IMR-90 (cell line): ENCODE results near the gene TRIM71. TPM values are rescaled to one million over a fixed set of nuclear protein-coding genes. Genes with fewer than 3 reads are reported as not detected.

ENCODE experiments used
- ATAC-seq: fragments of 200-7000 bp; cut with Tn5 transposase; 2 replicates; pipeline ENCODE4 v1.9.1; 2020; ENCODE audit warnings: low read depth, mild to moderate bottlenecking, moderate library complexity
- BruUV-seq: library from RNA; stranded (reverse); fragments of 400-500 nt; replicated peaks from 2 replicates; lab custom pipeline; 2021; lab: Mats Ljungman, UMichigan
- CTCF ChIA-PET: fragments of 300-600 bp; formaldehyde crosslinking; extraction: SDS; loops from one replicate; lab custom pipeline; 2021; ENCODE audit warnings: antibody characterized with exemption; lab: Yijun Ruan, JAX
- POLR2A ChIA-PET: fragments of 300-600 bp; sonication (Branson Sonifier 250); formaldehyde crosslinking; loops from one replicate; lab custom pipeline; 2022; ENCODE audit warnings: antibody characterized with exemption; ENCODE audit not compliant: unreplicated experiment; lab: Charles Lee
- DNase-seq: peaks from one replicate; pipeline ENCODE4 v3.0.0; 2013
- H2AFZ ChIP-seq: replicated peaks from 2 replicates; pipeline ENCODE3; 2013; ENCODE audit warnings: low read length, mild to moderate bottlenecking; ENCODE audit not compliant: poor library complexity
- H2AK5ac ChIP-seq: 2 replicates; pipeline ENCODE4 v1.6.1; 2013; ENCODE audit warnings: low read depth, low read length, inconsistent platforms
- H2AK9ac ChIP-seq: replicated peaks from 2 replicates; pipeline ENCODE3; 2013; ENCODE audit warnings: mild to moderate bottlenecking, low read depth, low read length, moderate library complexity; ENCODE audit not compliant: poor library complexity
- H2BK120ac ChIP-seq: 2 replicates; pipeline ENCODE4 v1.6.1; 2013; ENCODE audit warnings: low read depth, low read length, inconsistent platforms
- H2BK15ac ChIP-seq: 3 replicates; pipeline ENCODE4 v1.6.1; 2013; ENCODE audit warnings: low read depth, low read length, inconsistent platforms
- H2BK20ac ChIP-seq: 2 replicates; pipeline ENCODE4 v1.6.1; 2013; ENCODE audit warnings: low read depth, mild to moderate bottlenecking, inconsistent platforms, low read length, moderate library complexity
- H2BK5ac ChIP-seq: 2 replicates; pipeline ENCODE4 v1.6.1; 2013; ENCODE audit warnings: mild to moderate bottlenecking, low read depth, low read length, inconsistent platforms; ENCODE audit not compliant: poor library complexity, severe bottlenecking
- H3K14ac ChIP-seq: replicated peaks from 2 replicates; pipeline ENCODE4 v1.6.1; 2013; ENCODE audit warnings: low read depth, low read length, inconsistent platforms
- H3K18ac ChIP-seq: 2 replicates; pipeline ENCODE4 v1.6.1; 2013; ENCODE audit warnings: low read depth, low read length, control low read depth
- H3K23ac ChIP-seq: 2 replicates; pipeline ENCODE4 v1.6.1; 2013; ENCODE audit warnings: low read depth, low read length, inconsistent platforms
- H3K27ac ChIP-seq: 2 replicates; pipeline ENCODE4 v1.5.1; 2013; ENCODE audit warnings: mild to moderate bottlenecking, control low read depth, low read length; ENCODE audit not compliant: insufficient read depth
- H3K27me3 ChIP-seq: 2 replicates; pipeline ENCODE4 v1.6.1; 2013; ENCODE audit warnings: low read length; ENCODE audit not compliant: control insufficient read depth, insufficient read depth
- H3K36me3 ChIP-seq: 2 replicates; pipeline ENCODE4 v1.6.1; 2013; ENCODE audit warnings: low read length, mixed read lengths; ENCODE audit not compliant: control insufficient read depth, insufficient read depth
- H3K4ac ChIP-seq: 2 replicates; pipeline ENCODE4 v1.6.1; 2013; ENCODE audit warnings: low read depth, low read length, inconsistent platforms
- H3K4me1 ChIP-seq: 2 replicates; pipeline ENCODE4 v1.6.1; 2013; ENCODE audit warnings: low read length, mixed read lengths; ENCODE audit not compliant: control insufficient read depth, insufficient read depth
- H3K4me2 ChIP-seq: 2 replicates; pipeline ENCODE4 v1.6.1; 2013; ENCODE audit warnings: low read depth, mild to moderate bottlenecking, control low read depth, low read length, moderate library complexity
- H3K4me3 ChIP-seq: 2 replicates; pipeline ENCODE4 v1.5.1; 2013; ENCODE audit warnings: low read depth, mild to moderate bottlenecking, control low read depth, low read length, moderate library complexity; ENCODE audit not compliant: insufficient read depth
- H3K56ac ChIP-seq: 2 replicates; pipeline ENCODE4 v1.6.1; 2013; ENCODE audit warnings: low read length, inconsistent platforms; ENCODE audit not compliant: insufficient read depth; ENCODE audit errors: extremely low read depth
- H3K79me1 ChIP-seq, 2 experiments: 2 replicates each; pipeline ENCODE4 v1.6.1; 2013; ENCODE audit warnings: low read length in 2 of 2, inconsistent platforms in 1 of 2, low read depth in 1 of 2
- H3K9ac ChIP-seq: 2 replicates; pipeline ENCODE4 v1.6.1; 2013; ENCODE audit warnings: low read depth, low read length, control low read depth
- H3K9me1 ChIP-seq: 2 replicates; pipeline ENCODE4 v1.6.1; 2013; ENCODE audit warnings: low read length, inconsistent platforms; ENCODE audit not compliant: insufficient read depth
- H3K9me3 ChIP-seq: 2 replicates; pipeline ENCODE4 v1.6.1; 2013; ENCODE audit warnings: low read length; ENCODE audit not compliant: control insufficient read depth, insufficient read depth
- H4K20me1 ChIP-seq: 2 replicates; pipeline ENCODE4 v1.6.1; 2013; ENCODE audit warnings: low read length, inconsistent platforms; ENCODE audit not compliant: insufficient read depth
- H4K5ac ChIP-seq: 2 replicates; pipeline ENCODE4 v1.6.1; 2013; ENCODE audit warnings: mild to moderate bottlenecking, low read depth, low read length, control low read depth
- H4K8ac ChIP-seq, 2 experiments: 2 replicates each; pipeline ENCODE4 v1.6.1; 2013; ENCODE audit warnings: low read depth in 2 of 2, low read length in 2 of 2, control low read depth in 1 of 2, inconsistent platforms in 1 of 2
- H4K91ac ChIP-seq: 2 replicates; pipeline ENCODE4 v1.6.1; 2013; ENCODE audit warnings: low read depth, low read length, inconsistent platforms; ENCODE audit not compliant: insufficient read depth
- BHLHE40 ChIP-seq: fragments of 150-350 bp; IDR thresholded peaks from 2 replicates; pipeline ENCODE4 v1.6.1; 2016; ENCODE audit warnings: mild to moderate bottlenecking, low read depth, low read length
- CEBPB ChIP-seq: IDR thresholded peaks from 2 replicates; pipeline ENCODE4 v1.6.1; 2012; ENCODE audit warnings: low read depth, low read length, improper control_type of control experiment
- CHD1 ChIP-seq: IDR thresholded peaks from 2 replicates; pipeline ENCODE4 v1.6.1; 2012; ENCODE audit warnings: low read depth, low read length, improper control_type of control experiment
- CTCF ChIP-seq: conservative IDR thresholded peaks from 2 replicates; pipeline ENCODE4 v1.5.1; 2012; ENCODE audit warnings: mild to moderate bottlenecking, low read depth, low read length, improper control_type of control experiment
- ELK1 ChIP-seq: fragments of 150-350 bp; IDR thresholded peaks from 2 replicates; pipeline ENCODE4 v1.6.1; 2016; ENCODE audit warnings: low read depth, mild to moderate bottlenecking, low read length, moderate library complexity, borderline replicate concordance
- FOS ChIP-seq: fragments of 150-350 bp; IDR thresholded peaks from 2 replicates; pipeline ENCODE4 v1.6.1; 2016; ENCODE audit warnings: low read depth, low read length
- MAFK ChIP-seq: IDR thresholded peaks from 2 replicates; pipeline ENCODE4 v1.6.1; 2012; ENCODE audit warnings: low read depth, low read length, improper control_type of control experiment
- MAZ ChIP-seq: IDR thresholded peaks from 2 replicates; pipeline ENCODE4 v1.6.1; 2012; ENCODE audit warnings: low read depth, mild to moderate bottlenecking, low read length, improper control_type of control experiment, moderate library complexity, borderline replicate concordance
- MXI1 ChIP-seq: IDR thresholded peaks from 2 replicates; pipeline ENCODE4 v1.6.1; 2012; ENCODE audit warnings: low read depth, mild to moderate bottlenecking, low read length, moderate library complexity, borderline replicate concordance
- NFE2L2 ChIP-seq: fragments of 150-350 bp; IDR thresholded peaks from 2 replicates; pipeline ENCODE4 v1.6.1; 2016; ENCODE audit warnings: low read depth, mild to moderate bottlenecking, low read length
- POLR2A ChIP-seq: IDR thresholded peaks from 2 replicates; pipeline ENCODE4 v1.6.1; 2012; ENCODE audit warnings: mild to moderate bottlenecking, low read depth, low read length
- RAD21 ChIP-seq: IDR thresholded peaks from 2 replicates; pipeline ENCODE4 v1.6.1; 2012; ENCODE audit warnings: low read length, improper control_type of control experiment
- RCOR1 ChIP-seq: IDR thresholded peaks from 2 replicates; pipeline ENCODE4 v1.6.1; 2012; ENCODE audit warnings: mild to moderate bottlenecking, low read length, improper control_type of control experiment; ENCODE audit not compliant: insufficient replicate concordance
- RFX5 ChIP-seq: IDR thresholded peaks from 2 replicates; pipeline ENCODE4 v1.8.0; 2012; ENCODE audit warnings: low read depth, mild to moderate bottlenecking, low read length, moderate library complexity
- USF2 ChIP-seq: fragments of 150-350 bp; IDR thresholded peaks from 2 replicates; pipeline ENCODE4 v1.6.1; 2017; ENCODE audit warnings: mild to moderate bottlenecking, antibody characterized with exemption, low read length, low read depth
- WGBS, 2 experiments: methylation state at CpG; one replicate each; pipeline versions ENCODE4 v1.1.5 to v1.1.7; 2013; ENCODE audit warnings: missing lambda C conversion rate in 2 of 2; ENCODE audit not compliant: insufficient read length in 1 of 2; ENCODE audit errors: extremely low coverage in 2 of 2; 5-methylcytosine and 5-hydroxymethylcytosine counted together
- dilution Hi-C: fragments of 300-500 bp; cut with HindIII; formaldehyde crosslinking; loops from one replicate; pipeline ENCODE4 v1.14.3; 2018; ENCODE audit warnings: low sequenced_read_pairs; ENCODE audit not compliant: unreplicated experiment
- in situ Hi-C: fragments of 300-500 bp; cut with MboI; formaldehyde crosslinking; loops from 3 replicates; pipeline ENCODE4 v1.14.3; 2019; ENCODE audit warnings: low sequenced_read_pairs, inconsistent platforms, mixed read lengths
- intact Hi-C: fragments of 100-400 bp; cut with micrococcal nuclease; formaldehyde crosslinking; loops from 2 replicates; pipeline ENCODE4 v1.10.0; 2022
- polyA plus RNA-seq, 3 experiments: library from polyadenylated mRNA; depleted of rRNA; stranded (reverse); fragments of >200 nt; gene quantifications; 2 replicates each; pipeline ENCODE4 v1.2.3, GENCODE V29; 2012; ENCODE audit warnings: low replicate concordance in 1 of 3
- total RNA-seq: library from RNA; depleted of rRNA; stranded (reverse); fragments of >200 nt; gene quantifications from 2 replicates; pipeline ENCODE4 v1.2.3, GENCODE V29; 2012

The TRIM71 gene
- total and polyA plus RNA-seq, 2 of the 4 experiments (the other 2 are of a cell fraction) = not detected

GRCh38 chr3:32850226-32850625 lies 32.4 kb downstream of the TRIM71 start:
- Histone ChIP-seq H3K4ac (no peak overlapping the region), H2AFZ (no peak overlapping the region), H4K5ac (no peak overlapping the region), H2BK15ac (no peak overlapping the region), H3K4me1 (no peaks in the 10 kb centered on the region), H2BK5ac (no peak overlapping the region), H2BK20ac (no peak overlapping the region), H3K9ac (no peak overlapping the region), H3K36me3 (no peaks in the 10 kb centered on the region), H3K4me3 (no peak overlapping the region), H3K9me1 (no peaks in the 10 kb centered on the region), H3K27ac (no peak overlapping the region), H3K14ac (no peak overlapping the region), H3K79me1 (no peaks in the 10 kb centered on the region), H2AK5ac (no peak overlapping the region), H3K23ac (no peak overlapping the region), H3K27me3 (peaks cover 17% of the 10 kb centered on the region), H2BK120ac (no peak overlapping the region), H3K18ac (no peak overlapping the region), H4K8ac (no peak overlapping the region), H4K91ac (no peak overlapping the region), H3K4me2 (no peak overlapping the region), H2AK9ac (no peak overlapping the region), H3K9me3 (no peaks in the 10 kb centered on the region), H4K20me1 (no peaks in the 10 kb centered on the region), H3K56ac (no peak overlapping the region)
- CTCF ChIA-PET = no interaction called here
- ATAC-seq (no peak), DNase-seq (no peak)
- TF ChIP-seq POLR2A (no peak), ELK1 (no peak), MXI1 (no peak), CEBPB (no peak), USF2 (no peak), RAD21 (no peak), NFE2L2 (no peak), FOS (no peak), CHD1 (no peak), CTCF (no peak), BHLHE40 (no peak), RCOR1 (no peak), RFX5 (no peak), MAFK (no peak), MAZ (no peak)
- dilution Hi-C loops (no loop called here), intact Hi-C loops (no loop called here), in situ Hi-C loops (no loop called here)
- WGBS, 2 experiments = no CpG with 5 or more reads among the region's 3 CpGs
- POLR2A ChIA-PET = no interaction called here
- BruUV-seq = no TSS peak
